Measurements from ENCODE around the gene ZNHIT3. TPM values are rescaled to one million over a fixed set of nuclear protein-coding genes. Genes with fewer than 3 reads are reported as not detected.

Gene ZNHIT3
- polyA plus RNA-seq, 2 of the 4 experiments (the other 2 are of a cell fraction): 117 to 166 TPM

DNA sequence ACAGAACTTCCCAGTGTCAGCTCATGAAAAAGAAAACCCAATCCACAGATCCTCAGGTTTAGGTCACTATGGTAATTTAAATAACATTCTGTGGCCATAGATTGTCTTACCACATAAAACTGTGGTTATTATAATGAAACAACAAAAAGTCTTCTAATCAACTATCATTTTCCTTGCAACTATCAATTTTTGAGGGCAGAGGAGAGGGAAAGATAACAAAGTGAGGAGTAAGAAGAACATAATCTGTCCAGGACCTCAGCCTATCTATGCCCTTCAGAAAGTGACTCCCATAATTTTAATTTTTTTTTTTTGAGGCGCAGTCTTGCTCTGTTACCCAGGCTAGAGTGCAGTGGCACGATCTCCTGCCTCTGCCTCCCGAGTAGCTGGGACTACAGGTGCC, 54.2 kb downstream of the ZNHIT3 start:
- ATAC-seq (no peak), FAIRE-seq (no peak), DNase-seq (ENCODE audit: low read depth in 1 of 2, low spot score in 1 of 2) (no peak)
- 93% methylated on average over 3 of the region's 3 CpGs for WGBS (ENCODE audit: missing lambda C conversion rate)
- ChIA-PET CTCF (interaction anchor here (4.0 kb wide), 1 partner anchor 61 kb away, joined by 15 read pairs; the partner anchor contains the start of gene MRM1), POLR2A (no interaction called here)
- no peak overlapping the region for H3K4me2 ChIP-seq
- H3K4me3 ChIP-seq: no peak overlapping the region
- TF ChIP-seq, protein P1, sequence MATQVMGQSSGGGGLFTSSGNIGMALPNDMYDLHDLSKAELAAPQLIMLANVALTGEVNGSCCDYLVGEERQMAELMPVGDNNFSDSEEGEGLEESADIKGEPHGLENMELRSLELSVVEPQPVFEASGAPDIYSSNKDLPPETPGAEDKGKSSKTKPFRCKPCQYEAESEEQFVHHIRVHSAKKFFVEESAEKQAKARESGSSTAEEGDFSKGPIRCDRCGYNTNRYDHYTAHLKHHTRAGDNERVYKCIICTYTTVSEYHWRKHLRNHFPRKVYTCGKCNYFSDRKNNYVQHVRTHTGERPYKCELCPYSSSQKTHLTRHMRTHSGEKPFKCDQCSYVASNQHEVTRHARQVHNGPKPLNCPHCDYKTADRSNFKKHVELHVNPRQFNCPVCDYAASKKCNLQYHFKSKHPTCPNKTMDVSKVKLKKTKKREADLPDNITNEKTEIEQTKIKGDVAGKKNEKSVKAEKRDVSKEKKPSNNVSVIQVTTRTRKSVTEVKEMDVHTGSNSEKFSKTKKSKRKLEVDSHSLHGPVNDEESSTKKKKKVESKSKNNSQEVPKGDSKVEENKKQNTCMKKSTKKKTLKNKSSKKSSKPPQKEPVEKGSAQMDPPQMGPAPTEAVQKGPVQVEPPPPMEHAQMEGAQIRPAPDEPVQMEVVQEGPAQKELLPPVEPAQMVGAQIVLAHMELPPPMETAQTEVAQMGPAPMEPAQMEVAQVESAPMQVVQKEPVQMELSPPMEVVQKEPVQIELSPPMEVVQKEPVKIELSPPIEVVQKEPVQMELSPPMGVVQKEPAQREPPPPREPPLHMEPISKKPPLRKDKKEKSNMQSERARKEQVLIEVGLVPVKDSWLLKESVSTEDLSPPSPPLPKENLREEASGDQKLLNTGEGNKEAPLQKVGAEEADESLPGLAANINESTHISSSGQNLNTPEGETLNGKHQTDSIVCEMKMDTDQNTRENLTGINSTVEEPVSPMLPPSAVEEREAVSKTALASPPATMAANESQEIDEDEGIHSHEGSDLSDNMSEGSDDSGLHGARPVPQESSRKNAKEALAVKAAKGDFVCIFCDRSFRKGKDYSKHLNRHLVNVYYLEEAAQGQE (IDR thresholded peaks at IDR 0.05): no peak
- TF ChIP-seq NR3C1 (IDR thresholded peaks at IDR 0.05): no peak
- no peak for TF ChIP-seq CHD4 (IDR thresholded peaks at IDR 0.05; ENCODE audit: borderline replicate concordance)
- TF ChIP-seq KDM5A (IDR thresholded peaks at IDR 0.05): no peak
- TF ChIP-seq POLR2A (IDR thresholded peaks at IDR 0.05; ENCODE audit: low read length): no peak
- TF ChIP-seq HDAC2 (IDR thresholded peaks at IDR 0.05): no peak
- TF ChIP-seq EP300 (IDR thresholded peaks at IDR 0.05): no peak
- no peak for TF ChIP-seq TFCP2L1 (CRISPR knock-in tag; IDR thresholded peaks at IDR 0.05)
- no peak for TF ChIP-seq PHF8 (IDR thresholded peaks at IDR 0.05; ENCODE audit: borderline replicate concordance, low read depth)
- no peak for TF ChIP-seq RFX5 (IDR thresholded peaks at IDR 0.05)
- TF ChIP-seq CBX8 (IDR thresholded peaks at IDR 0.05): no peak
- TF ChIP-seq, protein P2, sequence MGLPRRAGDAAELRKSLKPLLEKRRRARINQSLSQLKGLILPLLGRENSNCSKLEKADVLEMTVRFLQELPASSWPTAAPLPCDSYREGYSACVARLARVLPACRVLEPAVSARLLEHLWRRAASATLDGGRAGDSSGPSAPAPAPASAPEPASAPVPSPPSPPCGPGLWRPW (IDR thresholded peaks at IDR 0.05): no peak
- TF ChIP-seq, protein P3, sequence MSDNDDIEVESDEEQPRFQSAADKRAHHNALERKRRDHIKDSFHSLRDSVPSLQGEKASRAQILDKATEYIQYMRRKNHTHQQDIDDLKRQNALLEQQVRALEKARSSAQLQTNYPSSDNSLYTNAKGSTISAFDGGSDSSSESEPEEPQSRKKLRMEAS (IDR thresholded peaks at IDR 0.05): no peak
- TF ChIP-seq FOSL2 (IDR thresholded peaks at IDR 0.05): no peak
- no peak for TF ChIP-seq FOSL2 (CRISPR knock-in tag; IDR thresholded peaks at IDR 0.05)
- no peak for TF ChIP-seq CHD2 (IDR thresholded peaks at IDR 0.05; ENCODE audit: low read length, partially characterized antibody)
- no peak for TF ChIP-seq SREBF2 (IDR thresholded peaks at IDR 0.05)
- TF ChIP-seq RNF2 (IDR thresholded peaks at IDR 0.05; ENCODE audit: borderline replicate concordance, low read depth): no peak
- no peak for TF ChIP-seq JUNB (IDR thresholded peaks at IDR 0.05)
- TF ChIP-seq, protein P4, sequence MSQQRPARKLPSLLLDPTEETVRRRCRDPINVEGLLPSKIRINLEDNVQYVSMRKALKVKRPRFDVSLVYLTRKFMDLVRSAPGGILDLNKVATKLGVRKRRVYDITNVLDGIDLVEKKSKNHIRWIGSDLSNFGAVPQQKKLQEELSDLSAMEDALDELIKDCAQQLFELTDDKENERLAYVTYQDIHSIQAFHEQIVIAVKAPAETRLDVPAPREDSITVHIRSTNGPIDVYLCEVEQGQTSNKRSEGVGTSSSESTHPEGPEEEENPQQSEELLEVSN (IDR thresholded peaks at IDR 0.05; ENCODE audit: borderline replicate concordance, low read depth): no peak
- TF ChIP-seq MYC (IDR thresholded peaks at IDR 0.05; ENCODE audit: borderline replicate concordance, low read length): no peak
- H3K9me3 ChIP-seq: peaks cover 4% of the 10 kb centered on the region; the same call in 1 of the 3 replicates
- H3K4me1 ChIP-seq: peaks cover 8% of the 10 kb centered on the region; the same call in 2 of the 3 replicates
- H3K27ac ChIP-seq: no peak overlapping the region

DNA sequence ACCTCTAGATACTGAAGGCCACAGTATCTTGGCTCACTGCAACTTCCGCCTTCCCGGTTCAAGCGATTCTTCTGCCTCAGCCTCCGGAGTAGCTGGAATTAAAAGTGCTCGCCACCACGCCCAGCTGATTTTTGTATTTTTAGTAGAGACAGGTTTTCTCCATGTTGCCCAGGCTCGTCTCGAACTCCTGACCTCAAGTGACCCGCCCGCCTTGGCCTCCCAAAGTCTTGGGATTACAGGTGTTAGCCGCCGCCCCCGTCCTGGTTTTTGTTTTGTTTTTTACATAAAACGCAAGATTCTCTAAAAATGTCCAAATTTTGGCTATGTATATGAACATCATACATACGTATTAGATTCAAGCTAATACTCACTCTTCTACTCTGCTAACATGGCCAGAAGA, 56.3 kb downstream of the ZNHIT3 start:
- ChIA-PET POLR2A (no interaction called here), CTCF (interaction anchor here (1.0 to 4.0 kb wide), 6 partner anchors 8 to 59 kb away, joined by 3 to 19 read pairs (median 6); partner anchors contain the start of genes MRM1, MYO19 and PIGW)
- 97% methylated on average over 15 of the region's 15 CpGs for WGBS (ENCODE audit: missing lambda C conversion rate)
- Histone ChIP-seq H3K9me3 (no peaks in the 10 kb centered on the region), H3K4me2 (no peak overlapping the region), H3K27ac (no peak overlapping the region), H3K4me1 (peaks cover 17% of the 10 kb centered on the region), H3K4me3 (no peak overlapping the region)
- TF ChIP-seq, protein P5, sequence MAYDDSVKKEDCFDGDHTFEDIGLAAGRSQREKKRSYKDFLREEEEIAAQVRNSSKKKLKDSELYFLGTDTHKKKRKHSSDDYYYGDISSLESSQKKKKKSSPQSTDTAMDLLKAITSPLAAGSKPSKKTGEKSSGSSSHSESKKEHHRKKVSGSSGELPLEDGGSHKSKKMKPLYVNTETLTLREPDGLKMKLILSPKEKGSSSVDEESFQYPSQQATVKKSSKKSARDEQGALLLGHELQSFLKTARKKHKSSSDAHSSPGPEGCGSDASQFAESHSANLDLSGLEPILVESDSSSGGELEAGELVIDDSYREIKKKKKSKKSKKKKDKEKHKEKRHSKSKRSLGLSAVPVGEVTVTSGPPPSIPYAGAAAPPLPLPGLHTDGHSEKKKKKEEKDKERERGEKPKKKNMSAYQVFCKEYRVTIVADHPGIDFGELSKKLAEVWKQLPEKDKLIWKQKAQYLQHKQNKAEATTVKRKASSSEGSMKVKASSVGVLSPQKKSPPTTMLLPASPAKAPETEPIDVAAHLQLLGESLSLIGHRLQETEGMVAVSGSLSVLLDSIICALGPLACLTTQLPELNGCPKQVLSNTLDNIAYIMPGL (CRISPR knock-in tag; IDR thresholded peaks at IDR 0.05; ENCODE audit: borderline replicate concordance): no peak
- TF ChIP-seq POLR2AphosphoS2 (conservative IDR thresholded peaks at IDR 0.05; ENCODE audit: low read length): no peak
- no peak for TF ChIP-seq SREBF2 (IDR thresholded peaks at IDR 0.05)
- TF ChIP-seq CEBPB (IDR thresholded peaks at IDR 0.05): no peak
- TF ChIP-seq CBX2 (IDR thresholded peaks at IDR 0.05; ENCODE audit: borderline replicate concordance, low read depth): no peak
- TF ChIP-seq POLR2A (IDR thresholded peaks at IDR 0.05; ENCODE audit: low read length): no peak
- no peak for ATAC-seq
- DNase-seq (ENCODE audit: low read depth in 1 of 2, low spot score in 1 of 2): no peak
- FAIRE-seq: no peak
